GM18507 (cell line): Measurements from ENCODE around the gene RNF227.
"Not testable (repeated sequence)": the region's sequence is repeated elsewhere in the genome, so short reads cannot be mapped to it uniquely, and the experiment has no call there.

Experiments
- DNase-seq: peaks from one replicate; pipeline ENCODE4 v3.0.0; 2011; ENCODE audit warnings: low read depth; ENCODE audit not compliant: insufficient read length; ENCODE audit errors: extremely low spot score
- FAIRE-seq: peaks from 2 replicates; lab custom pipeline; 2011; peaks lifted over from hg19 to GRCh38; lab: Jason Lieb, UNC

RNF227 gene

DNA sequence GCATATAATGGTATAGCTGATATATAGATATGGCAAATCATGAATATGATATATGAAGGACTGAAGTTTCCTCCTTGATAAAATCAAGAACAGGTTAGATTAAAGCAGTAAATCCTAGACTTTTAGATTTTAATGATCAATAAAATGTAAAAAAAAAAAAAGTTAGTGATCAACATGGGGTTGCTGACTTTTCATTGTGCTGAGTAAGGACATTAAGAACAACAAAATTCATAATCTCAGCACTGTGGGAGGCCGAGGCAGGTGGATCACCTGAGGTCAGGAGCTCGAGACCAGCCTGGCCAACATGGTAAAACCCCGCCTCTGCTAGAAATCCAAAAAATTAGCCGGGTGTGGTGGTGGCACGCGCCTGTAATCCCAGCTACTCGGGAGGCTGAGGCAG lies 37.9 kb downstream of the RNF227 start:
- DNase-seq (no peak), FAIRE-seq (no peak)

DNA sequence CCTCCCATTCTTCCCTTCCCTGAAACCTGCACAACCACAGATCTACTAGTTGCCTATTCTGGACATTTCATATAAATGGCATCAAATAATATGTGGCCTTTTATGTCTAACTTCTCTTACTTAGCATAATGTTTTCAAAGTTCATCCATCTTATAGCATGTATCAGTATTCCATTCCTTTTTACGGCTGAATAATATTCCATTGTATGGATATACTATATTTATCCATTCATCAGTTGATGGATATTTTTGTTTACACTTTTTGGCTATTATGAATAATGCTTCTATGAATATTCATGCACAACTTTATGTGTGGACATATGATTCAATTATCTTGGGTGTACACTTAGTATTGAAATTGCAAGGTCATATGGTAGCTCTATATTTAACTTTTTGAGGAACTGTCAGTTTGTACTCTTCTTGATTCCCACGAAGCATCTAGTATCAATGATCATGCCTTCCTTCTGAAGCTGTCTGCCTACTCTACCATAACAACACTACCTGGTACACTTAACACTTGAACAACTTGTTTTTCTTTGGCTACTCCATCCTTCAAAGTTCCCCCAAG lies 40.2 kb downstream of the RNF227 start:
- DNase-seq: no peak

DNA sequence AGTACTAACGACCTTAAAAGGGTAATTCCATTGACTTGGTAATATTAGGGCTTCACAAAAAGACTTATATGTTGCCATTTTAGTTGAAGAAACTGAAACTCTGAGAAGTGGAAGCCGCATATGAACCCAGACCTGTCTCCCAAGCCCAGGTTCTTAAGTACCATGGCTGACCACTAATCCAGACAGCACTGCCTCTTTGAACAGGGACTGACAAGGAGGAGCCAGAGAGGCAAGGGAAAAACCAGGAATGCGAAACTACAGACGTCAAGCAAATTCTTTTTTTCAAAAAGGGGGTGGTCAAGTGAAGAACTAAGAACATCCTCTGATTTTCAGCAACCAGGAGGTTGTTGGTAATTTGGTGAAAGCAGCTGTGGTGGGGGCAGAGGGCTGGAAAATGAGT lies 43.0 kb downstream of the RNF227 start:
- DNase-seq: no peak
- no peak for FAIRE-seq

More for the DNA sequence above, 40.2 kb downstream of the RNF227 start:
- no peak for FAIRE-seq

DNA sequence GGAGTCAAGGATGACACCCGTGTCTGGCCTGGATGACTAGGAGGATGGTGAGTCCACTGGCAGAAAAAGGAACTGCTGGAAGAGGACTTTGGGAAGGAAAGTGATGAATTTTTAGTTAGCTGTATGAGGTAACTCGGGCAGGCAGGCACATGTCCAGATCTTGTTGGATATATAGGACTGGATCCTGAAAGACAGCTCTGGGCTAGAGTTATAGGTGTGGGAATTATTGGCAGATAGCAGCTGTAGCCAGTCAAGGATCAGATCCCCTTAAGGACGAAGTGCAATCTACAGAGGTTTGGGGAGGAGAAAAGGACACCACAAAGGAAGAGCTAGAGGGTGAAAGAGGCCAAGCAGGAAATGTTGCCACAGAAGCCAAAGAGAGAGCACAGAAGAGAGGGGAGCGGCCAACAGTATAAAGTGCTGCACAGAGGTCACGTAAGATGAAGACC lies 48.2 kb downstream of the RNF227 start:
- DNase-seq (no peak), FAIRE-seq (no peak)

DNA sequence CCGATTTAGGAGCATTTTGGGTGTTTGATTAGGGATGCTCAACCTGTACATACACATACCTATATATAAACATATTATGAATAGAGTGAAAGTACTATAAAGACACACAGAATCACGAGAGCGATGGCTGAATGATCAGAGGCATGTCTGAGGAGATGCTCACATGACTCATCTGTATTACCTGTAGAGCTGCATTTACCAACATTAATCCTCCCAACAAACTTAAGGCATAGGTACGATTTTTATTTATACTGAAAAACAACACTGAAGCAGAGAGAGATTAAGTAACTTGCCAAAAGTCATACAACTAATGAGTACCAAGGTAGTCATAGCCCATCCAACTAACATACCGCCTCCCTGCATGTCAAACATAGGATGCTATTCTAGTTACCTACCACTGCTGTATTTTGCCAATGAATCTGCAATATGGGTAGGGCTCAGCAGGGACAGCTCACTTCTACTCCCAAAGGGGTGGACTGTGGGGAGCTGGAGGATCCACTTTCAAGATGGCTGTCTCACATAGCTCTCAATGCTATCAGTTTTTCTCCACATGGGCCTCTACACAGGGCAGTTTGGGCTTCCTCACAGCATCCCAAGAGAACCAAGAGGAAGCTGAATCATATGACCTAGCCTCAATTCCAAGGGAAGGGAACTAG lies 51.0 kb downstream of the RNF227 start:
- no peak for DNase-seq

DNA sequence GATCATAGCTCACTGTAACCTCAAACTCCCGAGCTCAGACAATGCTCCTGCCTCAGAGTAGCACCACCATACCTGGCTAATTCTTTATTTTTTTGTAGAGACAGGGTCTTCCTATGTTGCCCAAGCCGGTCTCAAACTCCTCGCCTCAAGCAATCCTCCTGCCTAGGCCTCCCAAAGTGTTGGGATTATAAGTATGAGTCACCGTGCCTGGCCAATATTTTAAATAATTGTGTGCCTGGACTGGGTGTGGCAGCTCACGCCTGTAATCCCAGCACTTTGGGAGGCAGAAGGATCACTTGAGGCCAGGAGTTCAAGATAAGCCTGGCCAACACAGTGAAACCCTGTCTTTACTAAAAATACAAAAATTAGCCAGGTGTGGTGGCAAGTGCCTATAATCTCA lies 51.7 kb downstream of the RNF227 start:
- not testable (repeated sequence) for FAIRE-seq, DNase-seq

More for the DNA sequence above, 51.0 kb downstream of the RNF227 start:
- no peak for FAIRE-seq
